ENCODE measurements around the gene CYTH4. TPM values are rescaled to one million over a fixed set of nuclear protein-coding genes. Genes with fewer than 3 reads are reported as not detected.

Gene CYTH4
- total and polyA plus RNA-seq, 4 donors = 10.5 to 84.2 (median 35.0) TPM

DNA sequence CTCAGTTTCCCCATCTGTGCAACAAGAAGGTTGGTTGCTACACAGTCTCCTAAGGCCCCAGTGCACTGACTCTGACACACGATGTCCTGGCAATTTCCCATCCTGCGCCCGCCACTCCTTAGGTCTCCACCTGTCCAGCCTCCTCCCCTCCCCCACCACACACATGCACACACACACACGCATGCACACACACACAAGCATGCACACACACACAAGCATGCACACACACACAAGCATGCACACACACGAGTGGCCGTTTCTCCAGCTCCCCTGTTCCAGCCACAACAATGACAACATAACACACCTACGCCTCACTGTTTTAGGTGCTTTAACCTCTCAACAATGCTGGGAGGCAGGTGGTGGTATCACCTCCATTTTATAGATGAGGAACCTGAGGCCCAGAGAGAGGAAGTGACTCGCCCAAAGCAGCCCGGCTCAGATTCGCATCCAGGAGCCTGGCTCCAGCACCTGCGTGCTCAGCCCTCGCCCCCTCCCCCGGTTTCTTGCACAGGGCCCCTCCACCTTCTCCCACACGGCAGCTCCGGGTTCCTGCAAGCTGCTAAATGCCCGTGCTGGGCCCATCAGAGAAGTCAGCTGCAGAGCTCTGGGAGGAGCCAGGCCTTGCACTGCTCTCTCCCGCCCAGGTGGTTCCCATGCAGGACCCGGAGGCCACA lies 13.0 kb downstream of the CYTH4 start:
- ATAC-seq (ENCODE audit: insufficient read depth, low FRiP score) = no peak
- H3K27ac ChIP-seq (ENCODE audit: low read depth in 1 of 2, low read length in 1 of 2) = no peak overlapping the region
- TF ChIP-seq, protein P1, sequence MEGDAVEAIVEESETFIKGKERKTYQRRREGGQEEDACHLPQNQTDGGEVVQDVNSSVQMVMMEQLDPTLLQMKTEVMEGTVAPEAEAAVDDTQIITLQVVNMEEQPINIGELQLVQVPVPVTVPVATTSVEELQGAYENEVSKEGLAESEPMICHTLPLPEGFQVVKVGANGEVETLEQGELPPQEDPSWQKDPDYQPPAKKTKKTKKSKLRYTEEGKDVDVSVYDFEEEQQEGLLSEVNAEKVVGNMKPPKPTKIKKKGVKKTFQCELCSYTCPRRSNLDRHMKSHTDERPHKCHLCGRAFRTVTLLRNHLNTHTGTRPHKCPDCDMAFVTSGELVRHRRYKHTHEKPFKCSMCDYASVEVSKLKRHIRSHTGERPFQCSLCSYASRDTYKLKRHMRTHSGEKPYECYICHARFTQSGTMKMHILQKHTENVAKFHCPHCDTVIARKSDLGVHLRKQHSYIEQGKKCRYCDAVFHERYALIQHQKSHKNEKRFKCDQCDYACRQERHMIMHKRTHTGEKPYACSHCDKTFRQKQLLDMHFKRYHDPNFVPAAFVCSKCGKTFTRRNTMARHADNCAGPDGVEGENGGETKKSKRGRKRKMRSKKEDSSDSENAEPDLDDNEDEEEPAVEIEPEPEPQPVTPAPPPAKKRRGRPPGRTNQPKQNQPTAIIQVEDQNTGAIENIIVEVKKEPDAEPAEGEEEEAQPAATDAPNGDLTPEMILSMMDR (IDR thresholded peaks at IDR 0.05; ENCODE audit: control extremely low read depth, extremely low read depth) = no peak
- 70 to 77% methylated on average over 18 of the region's 18 CpGs for WGBS, 2 donors
- H3K27me3 ChIP-seq (ENCODE audit: control insufficient read depth in 3 of 3, insufficient read depth in 3 of 3, low read length in 2 of 3) = peaks cover 0 to 3% (median 0%) of the 10 kb centered on the region in 3 donors
- H3K4me1 ChIP-seq (ENCODE audit: control insufficient read depth in 5 of 5, insufficient read depth in 5 of 5, low read length in 5 of 5) = no peaks in the 10 kb centered on the region
- H3K9me3 ChIP-seq (ENCODE audit: control insufficient read depth in 4 of 4, insufficient read depth in 3 of 4, low read length in 3 of 4) = no peaks in the 10 kb centered on the region
- no peak for DNase-seq
- H3K36me3 ChIP-seq (ENCODE audit: control insufficient read depth in 4 of 4, insufficient read depth in 4 of 4, low read length in 4 of 4) = peaks cover 0 to 14% (median 0%) of the 10 kb centered on the region in 4 donors
- no peak overlapping the region for H3K4me3 ChIP-seq
- no peak overlapping the region for H3K9ac ChIP-seq (ENCODE audit: insufficient read depth in 1 of 2, low read length in 2 of 2)

DNA sequence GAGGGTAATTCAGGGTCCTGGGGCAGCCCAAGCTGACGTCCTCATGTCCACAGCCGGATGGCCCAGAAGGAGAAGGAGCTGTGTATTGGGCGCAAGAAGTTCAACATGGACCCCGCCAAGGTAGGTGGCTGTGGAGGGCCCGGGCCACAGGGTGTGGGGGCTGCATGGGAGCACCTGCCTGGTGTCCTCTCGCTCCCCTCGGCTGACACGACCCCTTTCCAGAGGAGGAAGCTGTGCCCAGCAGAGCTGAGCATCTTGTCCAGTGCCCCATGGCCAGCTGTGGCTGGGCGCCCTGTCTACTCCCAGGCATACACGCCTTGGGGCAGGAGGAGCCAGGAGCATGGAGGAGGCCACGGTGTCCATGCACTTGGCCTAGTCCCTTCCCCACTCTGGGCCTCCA lies 13.6 kb downstream of the CYTH4 start:
- H3K9me3 ChIP-seq (ENCODE audit: control insufficient read depth in 4 of 4, insufficient read depth in 3 of 4, low read length in 3 of 4) = no peaks in the 10 kb centered on the region
- H3K4me1 ChIP-seq (ENCODE audit: control insufficient read depth in 5 of 5, insufficient read depth in 5 of 5, low read length in 5 of 5) = no peaks in the 10 kb centered on the region
- DNase-seq (no peak), ATAC-seq (ENCODE audit: insufficient read depth, low FRiP score) (no peak)
- H3K4me3 ChIP-seq = no peak overlapping the region
- H3K9ac ChIP-seq (ENCODE audit: insufficient read depth in 1 of 2, low read length in 2 of 2) = no peak overlapping the region
- peaks cover 0 to 14% (median 0%) of the 10 kb centered on the region in 4 donors for H3K36me3 ChIP-seq (ENCODE audit: control insufficient read depth in 4 of 4, insufficient read depth in 4 of 4, low read length in 4 of 4)
- TF ChIP-seq, protein P1 (IDR thresholded peaks at IDR 0.05; ENCODE audit: control extremely low read depth, extremely low read depth) = no peak
- H3K27me3 ChIP-seq (ENCODE audit: control insufficient read depth in 3 of 3, insufficient read depth in 3 of 3, low read length in 2 of 3) = peaks cover 0 to 3% (median 0%) of the 10 kb centered on the region in 3 donors
- WGBS, 2 donors = 88 to 93% methylated on average over 11 of the region's 11 CpGs
- no peak overlapping the region for H3K27ac ChIP-seq (ENCODE audit: low read depth in 1 of 2, low read length in 1 of 2)

DNA sequence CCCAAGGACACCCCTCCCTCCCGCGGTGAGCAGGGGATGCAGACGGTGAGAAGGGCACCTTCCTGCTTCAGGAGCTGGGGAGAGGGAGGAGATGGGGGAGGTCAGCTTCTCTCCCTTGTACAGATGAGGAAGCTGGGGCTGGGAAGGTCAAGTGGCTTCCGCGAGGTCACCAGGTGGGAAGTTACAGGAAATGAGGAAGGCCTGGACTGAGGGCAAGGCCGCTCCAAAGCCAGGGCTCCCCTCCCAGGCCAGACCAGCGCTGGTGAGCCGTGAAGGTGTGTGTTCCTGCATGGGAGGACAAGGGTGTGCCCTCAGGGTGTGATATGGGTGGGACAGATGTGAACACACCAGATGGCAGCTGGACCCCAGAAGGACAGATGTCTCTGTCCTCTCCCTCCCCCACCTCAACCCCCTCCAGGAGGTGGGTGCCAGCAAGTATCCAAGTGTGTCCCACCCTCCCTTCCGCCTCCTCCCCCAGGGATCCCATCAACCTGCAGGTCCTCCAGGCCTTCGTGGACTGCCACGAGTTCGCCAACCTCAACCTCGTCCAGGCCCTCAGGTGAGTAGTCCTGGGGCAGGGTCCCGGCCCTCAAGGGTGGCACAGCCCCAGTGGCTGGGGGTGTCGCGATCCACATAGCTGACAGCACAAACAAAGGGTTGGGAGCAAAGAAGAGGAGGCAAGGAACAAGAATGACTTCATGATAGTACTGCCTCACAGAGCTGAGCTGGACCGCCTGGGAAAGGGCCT lies 16.6 kb downstream of the CYTH4 start:
- Histone ChIP-seq H3K36me3 (ENCODE audit: control insufficient read depth in 4 of 4, insufficient read depth in 4 of 4, low read length in 4 of 4) (peaks cover 0 to 8% (median 0%) of the 10 kb centered on the region in 4 donors), H3K9me3 (ENCODE audit: control insufficient read depth in 4 of 4, insufficient read depth in 3 of 4, low read length in 3 of 4) (no peaks in the 10 kb centered on the region), H3K4me1 (ENCODE audit: control insufficient read depth in 5 of 5, insufficient read depth in 5 of 5, low read length in 5 of 5) (no peaks in the 10 kb centered on the region), H3K27me3 (ENCODE audit: control insufficient read depth in 3 of 3, insufficient read depth in 3 of 3, low read length in 2 of 3) (peaks cover 0 to 3% (median 0%) of the 10 kb centered on the region in 3 donors), H3K27ac (ENCODE audit: low read depth in 1 of 2, low read length in 1 of 2) (no peak overlapping the region), H3K9ac (ENCODE audit: insufficient read depth in 1 of 2, low read length in 2 of 2) (no peak overlapping the region), H3K4me3 (no peak overlapping the region)
- TF ChIP-seq, protein P1 (IDR thresholded peaks at IDR 0.05; ENCODE audit: control extremely low read depth, extremely low read depth) = no peak
- WGBS, 2 donors = 71 to 79% methylated on average over 16 to 17 of the region's 17 CpGs
- ATAC-seq (ENCODE audit: insufficient read depth, low FRiP score) = no peak
- DNase-seq = no peak
